HG02798 (cell line): ENCODE results near the gene ICAM2.
A peak's percentile ranks its signal among the peaks of the same experiment; 100 is the strongest.

Experiments
- ATAC-seq: cut with Tn5 transposase; IDR thresholded peaks from one replicate; pipeline ENCODE4 v1.9.1; 2021; ENCODE audit warnings: mild to moderate bottlenecking; ENCODE audit not compliant: unreplicated experiment, poor library complexity

Gene ICAM2

GRCh38 chr17:64020056-64020766 is at the start of gene ICAM2:
Gene ICAM2, minus strand, starts transcription at chr17:64020633. Its CDS starts 13,942 bp downstream, at chr17:64006691.
- ATAC-seq, result peak; percentile 67

GRCh38 chr17:64070213-64070612 is 49.8 kb upstream of the ICAM2 start:
- ATAC-seq, result no peak

DNA sequence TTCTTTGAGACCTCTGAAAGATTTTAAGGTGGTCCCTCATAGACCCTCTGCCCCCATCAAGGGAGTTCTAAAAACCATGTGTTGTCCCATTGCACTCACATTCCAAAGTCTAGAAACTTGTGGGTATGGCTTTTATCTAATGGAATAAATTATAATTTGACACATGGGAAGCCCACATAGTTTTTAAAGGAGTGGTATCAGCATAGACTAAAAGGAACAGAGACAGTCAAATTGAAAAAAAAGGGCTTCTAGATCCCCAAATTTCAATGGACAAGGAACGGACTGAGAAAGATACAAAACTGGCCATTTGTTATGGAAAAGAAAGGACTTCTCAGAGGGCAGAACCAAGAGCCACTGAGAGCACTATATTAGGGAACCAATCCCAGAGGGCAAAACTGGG is 48.7 kb upstream of the ICAM2 start:
- ATAC-seq, result no peak

GRCh38 chr17:64067657-64068056 is 47.2 kb upstream of the ICAM2 start:
- no peak for ATAC-seq

DNA sequence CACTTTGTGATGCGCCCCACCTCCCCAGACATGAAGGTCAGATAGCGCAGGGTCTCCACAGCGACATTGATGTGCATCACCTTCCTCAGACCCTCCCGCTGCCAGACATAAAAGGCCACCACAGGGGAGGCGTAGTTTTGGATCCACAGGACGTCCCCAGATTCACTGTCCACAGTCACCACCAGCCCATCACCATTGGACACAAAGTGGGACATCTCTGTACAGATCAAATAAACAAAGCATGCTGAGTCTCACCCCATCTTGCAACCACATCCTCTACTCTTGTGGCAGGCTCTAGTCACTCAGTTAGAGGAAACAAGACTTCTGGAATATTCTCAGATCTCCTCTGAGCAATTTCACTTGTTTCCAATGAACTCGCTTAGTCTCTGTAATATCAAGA is 46.3 kb upstream of the ICAM2 start:
- no peak for ATAC-seq

- ATAC-seq, result no peak
These were observed 44.7 kb upstream of the ICAM2 start for GRCh38 chr17:64065161-64065560.

DNA sequence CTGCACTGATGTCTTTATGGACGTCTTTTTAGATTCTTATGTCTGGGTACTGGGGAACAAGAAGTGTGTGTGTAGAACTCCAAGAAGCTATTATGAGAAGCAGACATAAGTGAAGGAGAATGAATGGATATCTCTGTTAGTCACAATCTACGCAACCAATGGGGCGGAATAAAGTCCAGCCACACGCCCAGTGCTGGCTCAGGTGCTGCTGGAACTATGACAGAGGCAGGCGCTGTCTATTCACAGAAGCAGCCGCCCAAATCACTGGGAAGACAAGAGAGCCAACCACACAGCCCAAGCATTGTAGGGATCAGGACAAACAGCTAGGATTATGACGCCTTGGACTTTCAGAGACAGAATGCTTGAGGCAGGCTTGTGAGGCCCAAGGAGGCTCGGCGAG is 43.9 kb upstream of the ICAM2 start:
- no peak for ATAC-seq

- no peak for ATAC-seq
These were observed 43.4 kb upstream of the ICAM2 start for GRCh38 chr17:64063766-64064224.

- ATAC-seq, result no peak
These were observed 42.7 kb upstream of the ICAM2 start for GRCh38 chr17:64063088-64063487.

- peak; percentile 50 for ATAC-seq
These were observed 40.9 kb upstream of the ICAM2 start for GRCh38 chr17:64061178-64061898.

DNA sequence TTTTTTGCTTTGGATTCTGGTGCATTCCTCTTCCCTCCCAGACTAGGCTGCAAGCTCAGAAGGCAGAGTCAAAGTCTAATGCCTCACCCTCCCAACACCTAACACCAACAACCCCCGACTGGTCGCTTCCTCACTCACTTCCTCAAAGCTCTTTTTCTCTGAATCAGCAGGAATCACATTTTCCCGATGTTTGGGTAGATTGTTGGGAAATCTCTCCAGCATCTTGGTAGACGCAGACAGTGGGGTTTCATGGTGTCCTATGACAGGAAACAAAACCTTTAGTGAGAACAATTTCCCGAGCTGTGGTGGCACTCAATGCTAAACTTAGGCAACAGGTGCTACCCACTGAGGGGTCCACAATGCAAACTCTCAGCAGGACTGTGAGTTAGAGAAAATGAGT is 39.9 kb upstream of the ICAM2 start:
- no peak for ATAC-seq

- no peak for ATAC-seq
These were observed 39.3 kb upstream of the ICAM2 start for GRCh38 chr17:64059756-64060155.

- no peak for ATAC-seq
These were observed 38.2 kb upstream of the ICAM2 start for GRCh38 chr17:64058621-64059020.

DNA sequence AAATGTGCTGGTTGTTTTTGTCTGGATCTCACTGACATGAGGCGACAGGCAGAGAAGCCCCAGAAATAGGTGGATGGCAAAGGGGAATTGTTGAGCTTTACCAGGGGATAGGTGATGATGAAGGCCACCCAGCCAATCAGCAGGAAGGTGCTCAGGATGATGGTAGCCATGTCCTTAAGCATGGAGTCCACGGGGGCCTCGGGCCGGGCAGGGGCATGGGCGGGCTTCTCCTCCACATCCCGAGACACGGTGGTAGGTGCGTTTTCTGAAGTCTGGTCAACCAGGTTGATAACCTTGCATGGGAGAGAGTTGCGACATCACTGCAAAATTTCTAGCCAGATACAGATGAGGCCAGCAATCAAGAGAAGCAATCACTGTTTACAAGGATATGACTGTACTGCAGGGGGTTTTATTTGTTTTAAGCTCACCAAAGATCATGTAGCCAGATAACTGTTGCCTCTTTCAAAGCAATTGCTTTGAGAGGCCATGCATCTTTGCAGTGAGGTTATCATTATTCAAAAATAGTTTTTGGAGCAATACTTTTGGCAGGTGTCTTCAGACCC is 37.3 kb upstream of the ICAM2 start:
- ATAC-seq, result no peak

DNA sequence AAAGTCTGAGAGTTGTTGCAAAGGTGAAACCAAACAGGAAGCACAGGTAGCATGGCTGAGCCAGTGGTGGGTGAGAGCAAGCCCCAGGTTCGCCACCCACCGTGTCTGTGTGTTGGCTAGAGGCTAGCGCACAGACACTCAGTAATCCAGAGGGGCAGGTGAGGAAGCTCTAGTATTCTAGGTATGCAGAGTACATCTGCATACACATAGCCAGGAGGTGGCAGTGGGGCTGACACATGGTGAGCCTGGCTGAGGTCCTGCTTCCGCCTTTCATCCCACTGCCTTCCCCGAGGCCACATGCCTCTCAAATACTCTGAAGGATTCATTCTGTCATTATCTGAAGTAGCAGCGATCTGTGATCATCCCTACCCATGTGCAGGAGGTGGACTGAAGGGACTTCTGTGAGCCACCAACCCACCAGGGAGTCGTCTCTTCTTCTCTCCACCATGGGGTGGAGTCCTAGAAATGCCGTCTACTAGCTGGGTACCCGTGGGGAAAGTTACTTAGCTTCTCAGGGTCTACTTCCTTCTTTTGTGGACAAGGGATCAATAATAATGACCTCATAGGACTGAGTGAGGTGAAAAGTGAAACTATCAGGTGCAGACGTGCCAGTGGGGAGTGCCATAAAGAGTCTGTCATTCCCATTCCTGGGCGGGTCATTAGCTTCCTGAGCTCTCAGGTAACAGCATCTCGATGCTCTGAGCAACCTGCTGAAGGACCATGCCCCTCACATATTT is 36.0 kb upstream of the ICAM2 start:
- ATAC-seq, result peak; percentile 78

GRCh38 chr17:64055183-64056142 is 35.0 kb upstream of the ICAM2 start:
- no peak for ATAC-seq

- ATAC-seq, result no peak
These were observed 33.9 kb upstream of the ICAM2 start for GRCh38 chr17:64054304-64054703.

GRCh38 chr17:64053101-64053500 is 32.7 kb upstream of the ICAM2 start:
- no peak for ATAC-seq

- ATAC-seq, result no peak
These were observed 30.7 kb upstream of the ICAM2 start for GRCh38 chr17:64051153-64051552.

GRCh38 chr17:64048805-64049204 is 28.4 kb upstream of the ICAM2 start:
- no peak for ATAC-seq
